ENCODE data around the gene OSBPL5.

DNA sequence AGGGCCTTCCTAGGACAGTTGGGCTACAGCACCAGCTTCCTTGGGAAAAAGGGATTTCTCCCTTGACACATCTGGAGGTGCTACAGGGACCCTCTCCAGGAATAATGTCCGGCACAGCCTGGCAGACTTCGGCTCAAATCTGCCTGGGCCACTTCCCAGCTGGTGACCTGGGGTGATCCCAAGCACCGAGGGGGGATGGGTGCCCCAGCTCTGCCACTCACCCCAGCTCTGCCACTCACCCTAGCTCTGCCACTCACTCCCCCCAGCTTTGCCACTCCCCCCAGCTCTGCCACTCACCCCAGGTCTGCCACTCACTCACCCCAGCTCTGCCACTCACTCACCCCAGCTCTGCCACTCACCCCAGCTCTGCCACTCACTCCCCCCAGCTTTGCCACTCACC lies 9.9 kb downstream of the OSBPL5 start:
- TF ChIP-seq, protein P1, sequence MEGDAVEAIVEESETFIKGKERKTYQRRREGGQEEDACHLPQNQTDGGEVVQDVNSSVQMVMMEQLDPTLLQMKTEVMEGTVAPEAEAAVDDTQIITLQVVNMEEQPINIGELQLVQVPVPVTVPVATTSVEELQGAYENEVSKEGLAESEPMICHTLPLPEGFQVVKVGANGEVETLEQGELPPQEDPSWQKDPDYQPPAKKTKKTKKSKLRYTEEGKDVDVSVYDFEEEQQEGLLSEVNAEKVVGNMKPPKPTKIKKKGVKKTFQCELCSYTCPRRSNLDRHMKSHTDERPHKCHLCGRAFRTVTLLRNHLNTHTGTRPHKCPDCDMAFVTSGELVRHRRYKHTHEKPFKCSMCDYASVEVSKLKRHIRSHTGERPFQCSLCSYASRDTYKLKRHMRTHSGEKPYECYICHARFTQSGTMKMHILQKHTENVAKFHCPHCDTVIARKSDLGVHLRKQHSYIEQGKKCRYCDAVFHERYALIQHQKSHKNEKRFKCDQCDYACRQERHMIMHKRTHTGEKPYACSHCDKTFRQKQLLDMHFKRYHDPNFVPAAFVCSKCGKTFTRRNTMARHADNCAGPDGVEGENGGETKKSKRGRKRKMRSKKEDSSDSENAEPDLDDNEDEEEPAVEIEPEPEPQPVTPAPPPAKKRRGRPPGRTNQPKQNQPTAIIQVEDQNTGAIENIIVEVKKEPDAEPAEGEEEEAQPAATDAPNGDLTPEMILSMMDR (IDR thresholded peaks at IDR 0.05) = no peak
- TF ChIP-seq POLR2AphosphoS5 (IDR thresholded peaks at IDR 0.05; ENCODE audit: insufficient read depth in 1 of 2, low read depth in 1 of 2) = no peak
- no peak for TF ChIP-seq POLR2A (IDR thresholded peaks at IDR 0.05)
